ELF-1 (cell line): ENCODE data around the gene MTHFSD.
A peak's percentile ranks its signal among the peaks of the same experiment; 100 is the strongest.

ENCODE experiments used
- DNase-seq: peaks from one replicate; pipeline ENCODE4 v3.0.0-alpha.2; 2016; ENCODE audit warnings: low read depth, low spot score

MTHFSD gene

DNA sequence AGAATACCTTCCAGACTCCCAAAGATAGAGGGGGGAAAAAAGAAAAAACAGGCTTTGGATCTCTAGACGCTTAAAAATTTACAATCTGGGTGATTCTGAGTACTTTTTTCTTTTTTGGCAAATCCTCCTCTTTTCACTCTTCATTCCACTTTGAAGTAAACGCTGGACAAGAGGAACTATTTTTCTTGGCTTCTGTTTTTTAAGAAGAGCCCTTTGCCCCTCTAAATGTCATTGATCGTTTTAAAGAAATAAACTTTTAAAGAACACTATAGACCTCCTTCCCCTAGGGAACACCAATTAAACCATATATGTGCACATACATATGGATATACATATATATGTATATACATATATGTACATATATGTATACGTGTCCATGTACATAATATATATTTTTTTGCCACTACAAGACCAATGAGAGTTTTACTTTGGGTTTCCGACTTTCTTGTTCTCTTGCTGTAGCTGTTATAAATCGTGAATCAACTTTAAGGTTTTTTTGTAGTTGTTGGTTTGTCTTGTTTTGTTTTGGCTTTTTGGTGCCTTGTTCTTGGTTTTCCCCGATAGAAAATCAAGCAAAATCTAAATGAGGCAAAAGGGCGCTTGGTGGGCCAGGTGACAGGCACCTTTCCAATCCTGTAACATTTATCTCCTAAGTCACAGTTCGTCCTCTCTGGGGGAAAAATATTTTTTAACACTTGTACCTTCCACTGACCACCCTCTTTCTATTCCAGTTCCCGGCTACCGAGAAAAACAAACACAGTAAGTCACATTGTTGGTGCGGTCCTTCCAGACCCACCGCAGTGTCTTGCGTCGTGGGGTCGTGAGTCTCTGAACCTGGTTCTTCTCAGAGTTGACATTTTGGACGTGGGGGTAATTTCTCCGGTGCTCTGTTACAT, 40.3 kb downstream of the MTHFSD start:
- DNase-seq = no peak

DNA sequence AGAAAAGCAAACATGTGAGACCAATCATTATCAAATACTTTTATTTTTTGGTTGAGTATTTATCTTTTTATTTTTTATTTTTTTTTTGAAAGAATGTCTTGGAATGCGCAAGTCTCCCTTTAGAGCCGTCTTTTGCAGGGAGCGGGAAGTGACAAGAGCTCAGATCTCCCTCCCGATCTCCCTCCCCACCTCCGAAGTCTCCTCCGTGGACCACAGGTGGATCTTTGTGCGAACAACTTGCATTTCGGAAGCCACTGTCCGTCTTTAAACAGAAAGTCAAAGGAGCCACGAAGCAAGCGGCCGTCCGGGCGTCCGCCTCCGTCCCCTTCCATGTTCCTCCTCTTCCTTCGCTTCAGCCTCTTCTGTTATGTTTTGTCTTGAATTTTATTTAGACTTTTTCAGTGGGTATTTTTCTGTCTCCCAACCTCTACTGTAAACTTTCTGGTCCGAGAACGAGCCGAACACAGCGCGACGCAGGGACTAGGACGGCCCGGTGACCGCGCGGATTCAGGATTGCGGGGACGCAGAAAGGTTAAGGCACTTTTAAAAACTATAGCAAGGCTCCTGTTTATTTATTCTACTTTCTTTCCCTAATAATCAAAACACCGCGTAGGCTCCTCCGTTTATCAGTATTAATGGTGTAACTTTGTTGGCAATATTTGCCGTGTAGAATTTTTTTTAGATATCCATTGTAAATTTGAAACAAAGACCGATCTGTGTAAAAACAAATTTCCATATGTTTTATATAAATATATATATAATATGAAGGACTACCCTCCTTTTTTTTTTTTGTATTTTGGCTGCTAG, 41.4 kb downstream of the MTHFSD start:
- peak; percentile 36 for DNase-seq

DNA sequence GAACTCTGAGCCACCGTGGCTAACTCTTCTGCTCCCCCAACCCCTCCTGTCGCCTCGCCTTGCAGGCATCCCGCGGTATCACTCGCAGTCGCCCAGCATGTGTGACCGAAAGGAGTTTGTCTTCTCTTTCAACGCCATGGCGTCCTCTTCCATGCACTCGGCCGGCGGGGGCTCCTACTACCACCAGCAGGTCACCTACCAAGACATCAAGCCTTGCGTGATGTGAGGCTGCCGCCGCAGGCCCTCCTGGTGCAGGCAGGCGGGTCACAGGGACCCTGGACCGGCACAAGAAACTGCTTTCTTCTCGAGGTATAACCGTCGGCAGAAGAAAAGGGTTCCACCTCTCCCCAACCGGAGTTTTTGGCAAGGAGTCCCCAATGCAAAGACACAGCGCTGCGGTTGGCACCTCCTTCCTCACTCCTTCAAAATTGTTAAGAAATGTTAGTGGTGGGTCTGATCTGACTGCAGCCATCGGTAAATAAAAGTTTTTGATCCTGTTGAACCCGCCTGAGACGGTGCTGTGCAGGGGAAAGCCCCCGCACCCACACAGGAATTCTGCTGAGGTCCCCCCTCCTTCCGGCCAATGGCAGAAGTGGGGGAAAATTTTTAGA, 42.1 kb downstream of the MTHFSD start:
- DNase-seq = peak; percentile 58

DNA sequence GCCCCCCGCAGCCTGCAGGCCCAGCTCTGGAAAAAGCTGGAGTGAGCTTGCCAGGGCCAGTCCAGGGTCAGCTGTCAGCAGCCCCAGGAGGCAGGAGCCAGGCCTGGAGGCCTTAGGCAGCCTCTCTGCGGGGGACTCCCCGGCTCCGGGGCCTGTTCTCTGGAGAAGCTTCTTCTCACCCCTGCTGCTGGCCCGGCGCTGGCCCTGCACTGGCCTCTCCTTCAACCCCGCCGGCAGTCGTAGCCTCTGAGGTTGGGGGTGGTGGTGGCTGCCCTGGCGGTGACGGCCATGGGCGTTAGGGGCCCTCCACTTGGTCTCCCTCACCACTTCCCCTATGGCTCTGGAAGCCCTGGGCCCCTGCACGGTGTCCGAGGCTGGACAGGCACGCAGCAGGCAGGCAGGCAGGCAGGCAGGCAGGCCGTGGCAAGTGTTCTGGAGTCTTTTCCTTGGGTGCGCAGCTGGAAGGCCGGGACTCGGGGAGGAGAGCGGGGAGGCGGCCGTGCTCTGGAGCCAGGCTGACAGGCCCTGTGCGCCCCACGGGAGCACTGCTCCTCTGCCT, 42.7 kb downstream of the MTHFSD start:
- DNase-seq = peak; percentile 72

DNA sequence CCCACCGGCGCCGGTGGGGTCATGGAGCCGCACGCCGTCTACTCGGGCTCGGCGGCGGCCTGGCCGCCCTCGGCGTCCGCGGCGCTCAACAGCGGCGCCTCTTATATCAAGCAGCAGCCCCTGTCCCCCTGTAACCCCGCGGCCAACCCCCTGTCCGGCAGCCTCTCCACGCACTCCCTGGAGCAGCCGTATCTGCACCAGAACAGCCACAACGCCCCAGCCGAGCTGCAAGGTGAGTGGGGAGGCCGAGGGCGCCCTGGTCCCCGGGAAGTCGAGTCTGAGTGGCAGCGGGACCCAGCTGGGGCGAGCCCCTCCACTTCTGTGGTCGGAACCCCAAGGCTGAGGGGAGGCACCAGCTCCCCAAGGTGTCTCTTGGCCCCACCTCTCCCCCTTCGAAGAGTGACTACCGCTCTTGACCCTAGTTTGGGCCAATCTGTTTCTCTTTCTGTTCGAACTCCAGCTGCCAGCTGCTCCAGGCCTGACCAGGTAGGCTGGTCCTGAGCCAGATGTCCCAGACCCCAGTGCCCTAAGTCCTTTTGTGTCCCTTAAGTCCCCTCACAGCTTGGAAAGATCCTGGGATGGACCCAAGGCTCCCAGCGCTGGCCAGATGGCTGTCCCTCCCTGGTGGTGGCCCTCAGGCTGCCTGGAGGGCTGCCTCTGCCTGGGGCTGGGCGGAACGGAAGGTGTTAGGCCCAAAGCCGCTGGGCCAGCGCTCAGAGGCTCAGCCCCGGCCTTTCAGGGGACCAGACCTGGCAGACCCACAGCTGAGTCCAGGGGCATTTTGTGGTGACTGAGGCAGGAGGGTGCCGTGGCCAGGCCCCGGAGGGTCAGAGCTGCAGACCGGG, 43.5 kb downstream of the MTHFSD start:
- DNase-seq = peak; percentile 45

DNA sequence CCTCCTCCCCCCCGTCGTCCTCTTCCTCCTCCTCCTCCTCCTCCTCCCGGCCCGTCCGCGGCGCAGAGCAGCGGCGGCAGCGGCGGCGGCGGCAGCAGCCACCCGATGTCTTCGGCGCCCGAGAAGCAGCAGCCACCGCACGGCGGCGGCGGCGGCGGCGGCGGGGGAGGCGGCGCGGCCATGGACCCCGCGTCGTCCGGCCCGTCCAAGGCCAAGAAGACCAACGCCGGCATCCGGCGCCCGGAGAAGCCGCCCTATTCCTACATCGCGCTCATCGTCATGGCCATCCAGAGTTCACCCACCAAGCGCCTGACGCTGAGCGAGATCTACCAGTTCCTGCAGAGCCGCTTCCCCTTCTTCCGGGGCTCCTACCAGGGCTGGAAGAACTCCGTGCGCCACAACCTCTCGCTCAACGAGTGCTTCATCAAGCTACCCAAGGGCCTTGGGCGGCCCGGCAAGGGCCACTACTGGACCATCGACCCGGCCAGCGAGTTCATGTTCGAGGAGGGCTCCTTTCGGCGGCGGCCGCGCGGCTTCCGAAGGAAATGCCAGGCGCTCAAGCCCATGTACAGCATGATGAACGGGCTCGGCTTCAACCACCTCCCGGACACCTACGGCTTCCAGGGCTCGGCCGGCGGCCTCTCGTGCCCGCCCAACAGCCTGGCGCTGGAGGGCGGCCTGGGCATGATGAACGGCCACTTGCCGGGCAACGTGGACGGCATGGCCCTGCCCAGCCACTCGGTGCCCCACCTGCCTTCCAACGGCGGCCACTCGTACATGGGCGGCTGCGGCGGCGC, 44.4 kb downstream of the MTHFSD start, which contains the start of gene FOXF1:
Gene FOXF1 (plus strand): TSS at position 63 of the 797 bp plus-strand sequence. CDS start 43 bp downstream, at position 106.
- DNase-seq = peak; percentile 55

DNA sequence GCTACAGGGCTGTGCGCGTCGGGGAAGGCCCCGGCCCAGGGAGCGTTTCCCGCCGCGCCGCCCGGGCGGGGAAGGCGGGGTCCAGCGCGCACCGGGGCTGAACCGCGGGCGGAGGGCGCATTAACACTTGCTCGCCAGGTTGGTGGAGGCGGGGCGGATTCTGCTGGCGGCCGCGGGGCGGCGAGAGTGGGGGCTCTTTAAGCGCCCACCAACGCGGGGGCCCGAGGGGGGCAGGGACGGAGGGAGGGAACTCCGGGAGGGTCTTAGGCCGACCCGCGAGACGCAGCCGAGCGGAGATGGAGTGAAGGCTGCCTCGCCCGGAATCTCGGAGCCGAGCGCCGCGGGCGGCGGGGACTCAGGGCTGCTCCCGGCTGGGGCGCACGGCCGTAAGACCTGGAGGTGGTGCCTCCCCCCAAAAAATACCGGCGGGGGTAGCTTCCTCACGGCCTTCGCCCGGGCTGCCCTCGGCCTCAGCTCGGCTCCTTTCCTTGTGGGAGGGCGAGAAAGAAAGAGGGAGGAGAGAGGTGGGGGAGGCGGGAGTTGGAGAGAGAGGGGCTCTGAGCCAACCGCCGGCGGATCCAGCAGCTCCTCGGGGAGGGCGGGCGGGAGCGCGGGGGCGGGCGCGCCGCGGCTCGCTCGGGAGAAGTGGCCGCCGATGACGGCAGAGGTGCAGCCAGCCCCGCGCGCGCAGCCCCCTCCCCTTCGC, 45.1 kb downstream of the MTHFSD start:
- DNase-seq = peak; percentile 72

DNA sequence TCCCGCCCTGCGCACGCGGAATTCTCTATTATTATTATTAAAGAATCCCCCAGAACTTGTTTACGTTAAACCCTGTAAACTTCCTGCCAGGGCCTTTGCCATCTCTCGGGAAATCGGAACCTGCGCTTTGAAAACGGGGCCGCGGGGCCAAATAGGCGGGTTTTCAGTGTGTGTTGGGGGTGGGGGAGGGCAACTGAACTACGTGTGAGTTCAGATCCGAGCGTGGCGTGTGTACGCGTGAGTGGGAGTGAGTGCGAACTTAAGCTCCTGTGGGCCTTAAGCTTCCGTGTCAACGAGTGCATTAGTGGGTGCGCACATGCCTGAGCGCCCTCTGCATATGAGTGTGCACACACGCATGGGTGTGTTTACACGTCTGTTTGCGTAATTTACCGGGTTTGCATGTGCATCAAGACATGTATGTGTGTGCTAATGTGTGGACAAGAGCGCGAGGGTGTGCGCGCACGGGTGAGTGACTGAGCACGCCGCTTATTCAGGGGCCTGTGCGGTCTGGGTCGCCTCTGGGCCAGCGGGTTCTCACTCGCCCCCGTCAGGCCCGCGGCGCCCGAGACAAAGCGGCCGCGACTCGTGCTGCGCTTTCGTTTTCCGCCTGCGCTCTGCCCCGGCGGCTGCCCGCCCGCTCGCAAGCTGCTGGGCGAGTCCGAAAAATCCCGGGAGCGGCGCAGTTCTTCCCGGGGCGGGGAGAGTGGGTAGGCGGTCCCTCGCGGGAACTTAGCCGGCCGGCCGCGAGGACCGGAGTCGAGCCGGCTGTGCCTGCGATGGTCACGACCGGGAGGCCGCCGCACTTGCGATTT, 45.9 kb downstream of the MTHFSD start:
- peak; percentile 76 for DNase-seq

DNA sequence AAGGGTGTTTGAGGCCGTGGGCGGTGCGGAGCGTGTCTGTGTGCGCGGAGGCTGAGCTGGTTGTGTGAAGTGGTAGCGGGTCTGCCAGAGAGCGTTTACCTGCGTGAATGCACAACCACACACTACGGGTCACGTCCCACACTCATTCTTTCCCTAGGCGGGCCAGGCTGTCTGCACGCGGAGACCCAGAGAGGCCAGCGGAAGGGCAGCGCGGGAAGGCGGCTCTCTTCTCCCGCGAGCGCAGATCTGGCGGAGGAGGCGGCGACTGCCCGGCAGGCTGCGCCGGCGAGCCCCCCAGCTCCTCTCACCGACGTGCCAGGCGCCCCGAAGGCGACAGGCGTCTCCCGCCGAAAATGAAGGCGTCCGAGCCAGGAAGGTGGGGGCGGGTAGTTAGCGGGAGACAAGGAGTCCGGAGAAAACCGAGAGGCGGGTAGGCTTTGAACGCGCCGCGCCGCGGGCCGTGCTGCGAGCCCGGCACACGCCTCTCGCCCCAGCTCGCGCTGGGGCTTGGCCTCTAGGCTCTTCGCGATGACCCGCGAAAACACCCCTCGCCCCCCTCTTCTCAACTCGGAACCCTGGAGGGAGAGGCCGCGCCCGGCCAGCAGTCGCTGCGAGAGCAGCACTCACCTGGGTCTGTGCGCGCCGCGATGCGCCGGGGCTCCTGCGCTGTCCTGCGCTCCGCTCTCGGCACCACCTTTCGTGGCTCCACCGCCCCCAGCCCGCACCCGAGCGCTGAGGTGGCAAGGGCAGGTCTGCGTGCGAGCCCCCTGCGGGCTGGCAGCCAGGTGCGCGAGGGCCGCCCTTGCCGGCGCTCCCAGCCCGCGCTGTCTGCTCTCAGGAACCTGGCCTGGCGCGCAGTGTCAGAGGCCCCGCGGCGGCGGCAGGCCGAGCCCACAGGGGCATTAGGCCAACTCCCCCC, 46.7 kb downstream of the MTHFSD start:
- DNase-seq = peak; percentile 71

DNA sequence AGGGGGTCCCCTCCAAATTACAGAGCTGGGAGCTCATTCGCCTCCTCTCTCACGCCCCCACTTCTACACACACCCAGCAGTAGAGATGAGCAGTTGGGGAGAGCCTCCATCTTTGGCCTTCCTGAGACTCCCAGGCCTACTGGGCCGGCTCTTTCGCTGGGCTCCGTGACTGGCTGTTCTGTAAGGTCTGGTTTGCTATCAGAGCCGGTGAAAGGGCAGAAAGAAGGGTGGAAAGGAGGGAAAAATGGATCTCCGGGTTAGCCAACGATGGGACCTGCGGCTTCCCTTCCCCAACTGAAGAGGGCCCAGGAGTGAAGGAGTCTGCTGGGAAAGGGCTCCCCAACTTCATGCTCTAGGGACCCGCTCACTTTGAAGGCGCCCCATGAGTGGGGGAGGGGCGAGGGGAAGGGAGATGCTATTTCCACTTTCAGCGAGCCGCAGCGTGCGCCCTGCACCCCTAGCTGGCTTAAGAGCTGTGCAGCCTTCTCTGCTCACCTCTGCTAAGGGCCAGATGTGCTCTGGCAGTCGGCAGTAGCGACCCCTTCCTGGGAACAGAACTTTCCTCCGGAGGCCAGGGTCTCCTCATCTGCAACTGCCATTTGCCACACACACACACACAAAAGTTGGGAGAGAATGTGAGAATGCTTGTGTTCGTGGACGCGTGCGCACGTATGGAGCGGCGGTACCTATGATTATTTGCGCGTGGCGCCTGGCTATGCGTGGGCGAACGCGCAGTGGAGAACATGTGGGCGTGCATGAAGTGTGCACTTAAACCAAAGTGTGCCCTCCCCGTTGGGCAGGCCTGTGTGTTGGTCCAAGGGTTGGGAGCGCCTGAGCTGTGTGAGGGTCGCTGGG, 47.6 kb downstream of the MTHFSD start:
- no peak for DNase-seq

DNA sequence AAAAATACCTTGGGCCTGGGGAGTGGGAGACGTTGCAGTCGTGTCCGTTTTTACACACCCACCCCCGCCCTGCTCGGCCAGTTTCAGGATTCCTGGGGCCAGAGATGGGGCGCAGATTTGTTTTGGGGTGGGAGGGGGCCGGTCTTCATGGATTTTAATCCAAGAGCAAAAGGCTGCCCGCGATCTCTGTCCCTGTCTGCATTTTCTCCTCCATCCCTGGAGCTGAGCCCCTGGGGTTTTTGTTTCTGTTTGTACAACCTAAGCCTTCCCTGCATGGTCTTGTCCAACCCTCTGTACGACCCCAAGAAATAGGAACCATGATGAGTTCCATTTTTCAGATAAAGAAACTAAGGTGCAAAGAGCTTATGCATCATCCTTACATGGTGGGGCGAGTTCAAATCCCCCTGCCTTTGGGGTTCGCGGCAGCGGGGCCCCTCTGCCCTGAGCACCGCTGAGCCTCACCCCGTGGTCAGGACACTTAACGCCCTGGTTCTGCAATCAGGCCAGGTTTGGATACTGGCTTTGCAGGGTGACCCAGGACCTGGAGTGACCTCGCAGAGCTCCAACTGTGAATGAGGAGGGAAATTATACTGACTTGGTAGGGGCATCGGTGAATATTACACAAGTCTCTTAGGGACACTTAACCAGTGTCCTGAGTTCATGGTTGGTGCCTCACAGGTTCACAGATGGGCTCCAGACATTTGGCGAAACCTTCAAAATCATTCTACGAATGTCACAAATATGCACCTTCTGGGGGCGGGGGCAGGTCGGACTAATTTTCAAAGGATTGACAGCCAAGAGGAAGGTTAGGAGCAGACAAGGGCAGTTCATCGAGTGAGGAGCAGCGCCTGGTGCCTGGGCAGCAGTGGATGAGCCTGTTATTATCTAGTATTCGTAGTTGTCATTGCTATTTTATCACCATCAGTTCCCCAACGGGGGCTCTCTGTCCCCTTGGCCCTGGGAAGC, 48.9 kb downstream of the MTHFSD start:
- no peak for DNase-seq

DNA sequence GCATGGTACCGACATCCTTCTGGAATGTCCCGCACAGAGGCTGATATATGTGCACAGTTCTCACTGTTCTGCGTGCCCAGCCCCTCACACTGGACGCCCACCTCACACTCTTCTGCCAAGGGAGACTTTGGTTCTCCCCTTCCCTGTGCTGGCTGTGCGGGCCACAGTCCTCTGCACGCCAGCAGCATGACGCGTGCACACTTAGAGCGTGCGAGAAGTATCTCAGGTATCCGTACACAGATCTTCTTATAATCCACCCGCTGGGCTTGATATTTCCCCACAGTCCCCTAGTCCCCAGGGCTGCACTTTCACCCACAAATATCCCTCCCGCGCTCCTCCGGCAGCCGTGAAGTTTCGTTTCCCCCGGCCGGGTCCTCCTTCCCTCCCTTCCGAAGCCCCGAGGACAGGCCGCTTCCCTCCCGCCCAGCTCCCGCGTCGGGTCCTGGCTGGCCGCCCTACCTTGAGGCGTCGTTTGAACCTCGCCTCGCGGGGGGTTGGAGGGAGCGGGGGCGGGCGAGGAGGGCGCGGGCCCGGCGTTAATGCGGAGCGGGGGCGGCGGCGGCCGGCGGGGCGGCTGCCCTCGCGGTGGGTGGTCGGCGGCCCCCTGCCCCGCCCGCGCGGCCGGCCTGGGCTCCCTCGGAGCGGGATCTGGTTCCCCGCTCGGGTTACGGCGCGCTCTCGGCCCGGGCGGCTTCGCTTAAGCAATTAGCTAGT, 49.7 kb downstream of the MTHFSD start:
- DNase-seq = no peak

DNA sequence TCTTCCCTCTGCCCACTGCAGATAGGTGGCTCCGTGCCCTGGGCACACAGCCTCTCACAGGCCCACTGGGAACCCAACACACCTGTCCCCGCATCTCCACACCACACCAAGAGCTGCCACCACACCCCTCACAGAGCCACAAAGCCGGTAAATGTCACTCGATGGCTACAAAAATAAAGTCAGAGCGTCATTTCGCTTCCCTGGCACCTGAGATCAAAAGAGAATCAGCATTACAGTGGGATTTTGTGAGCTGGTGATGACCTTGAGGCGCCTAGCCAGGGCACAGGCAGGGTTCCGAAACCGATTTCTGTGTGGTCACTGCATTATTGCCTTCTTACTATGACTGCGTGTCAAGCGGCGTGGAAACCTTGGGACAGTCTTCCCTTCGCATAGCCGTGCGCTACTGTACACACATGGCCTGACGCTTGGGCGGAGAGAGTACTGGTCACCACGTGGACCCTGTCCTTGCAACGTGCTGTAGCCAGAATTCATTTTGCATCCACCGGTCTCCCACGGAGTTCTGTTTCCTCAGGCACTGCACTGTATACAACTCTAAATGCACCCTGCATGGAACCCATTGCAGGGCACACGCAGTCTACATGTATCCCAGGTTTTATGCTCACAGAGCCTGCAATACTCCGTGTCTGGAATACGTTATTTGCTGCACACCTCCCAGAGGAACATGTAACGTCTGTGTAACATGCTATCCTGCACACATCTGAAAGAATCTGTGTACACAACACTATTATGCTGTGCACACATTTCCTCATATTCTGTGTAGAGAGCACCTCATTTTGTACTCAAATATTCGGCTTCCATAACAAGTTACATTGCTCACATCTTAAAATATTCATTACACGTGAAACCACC, 50.5 kb downstream of the MTHFSD start:
- no peak for DNase-seq

DNA sequence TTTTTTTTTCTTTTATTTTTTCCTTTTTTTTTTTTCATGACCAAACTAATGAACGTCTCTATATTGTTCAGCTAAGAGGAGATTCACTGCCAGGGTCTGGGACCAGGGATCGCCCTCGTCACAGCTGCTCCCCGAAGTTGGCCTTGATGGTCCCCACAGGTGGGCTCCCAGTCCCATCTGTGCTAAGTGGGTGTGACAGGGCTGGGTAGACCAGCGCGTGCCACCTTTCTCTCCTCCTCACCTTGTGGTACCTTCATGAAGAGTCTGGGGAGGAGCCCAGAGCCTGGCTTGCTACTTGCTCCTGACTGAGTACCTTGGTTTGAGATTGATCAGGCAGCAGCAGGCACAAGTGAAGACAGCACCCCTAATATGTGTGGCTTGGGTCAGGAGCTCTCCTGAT, 51.2 kb downstream of the MTHFSD start:
- DNase-seq = no peak
